Stimulated activated CD4-positive, alpha-beta T cell treated with anti-CD3 and anti-CD28 coated beads, Interleukin-4, amount 100 ng/mL, for 48 hours (primary cell): ENCODE results near the gene TTLL9.

Source experiments
- DNase-seq, 2 donors: peaks; one replicate each; pipeline ENCODE4 v3.0.0-alpha.2; 2020; ENCODE audit warnings: low read depth in 2 of 2

TTLL9 gene

DNA sequence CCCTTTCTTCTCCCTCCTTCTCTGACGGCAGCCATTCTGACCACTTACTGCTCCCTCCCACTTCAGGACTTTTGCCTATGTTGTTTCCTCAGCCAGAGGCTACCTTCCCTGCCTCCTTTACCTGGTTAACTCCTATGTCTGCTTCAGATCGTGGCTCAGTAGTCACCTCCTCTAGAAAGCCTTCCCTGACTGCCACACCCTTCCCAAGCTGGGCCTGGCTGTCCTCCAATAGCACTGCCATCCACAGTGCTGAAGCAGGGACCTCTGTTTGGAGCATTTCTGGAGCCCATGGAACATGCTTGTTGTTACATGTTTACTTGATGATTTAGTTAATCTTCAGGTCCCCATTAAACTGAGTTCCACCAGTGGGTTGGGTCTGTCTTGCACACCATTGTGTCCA lies 111.3 kb downstream of the TTLL9 start:
- no peak for DNase-seq

DNA sequence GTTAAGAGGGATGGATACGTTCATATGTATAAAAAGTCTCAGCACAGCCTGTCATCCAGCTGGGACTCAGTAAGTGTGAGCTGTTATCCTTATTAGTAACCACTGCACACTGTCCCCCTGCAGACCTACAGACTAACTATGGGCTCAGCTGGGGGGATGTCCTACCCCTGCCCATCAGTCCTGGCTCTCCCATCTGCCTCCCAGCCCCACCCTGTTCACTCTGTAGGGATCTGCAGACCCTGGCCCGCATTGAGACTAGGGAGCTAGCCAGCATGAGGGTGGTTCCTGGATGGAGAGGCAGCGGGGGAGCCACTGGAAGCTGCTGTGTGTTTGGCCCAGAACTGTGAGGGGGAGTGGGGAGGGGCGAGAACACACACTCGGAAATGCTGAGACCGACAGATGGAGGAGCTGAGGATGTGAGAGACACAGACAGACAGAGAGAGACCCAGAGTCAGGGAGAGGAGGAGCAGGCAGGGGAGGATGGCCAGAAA lies 114.6 kb downstream of the TTLL9 start:
- DNase-seq, result no peak

DNA sequence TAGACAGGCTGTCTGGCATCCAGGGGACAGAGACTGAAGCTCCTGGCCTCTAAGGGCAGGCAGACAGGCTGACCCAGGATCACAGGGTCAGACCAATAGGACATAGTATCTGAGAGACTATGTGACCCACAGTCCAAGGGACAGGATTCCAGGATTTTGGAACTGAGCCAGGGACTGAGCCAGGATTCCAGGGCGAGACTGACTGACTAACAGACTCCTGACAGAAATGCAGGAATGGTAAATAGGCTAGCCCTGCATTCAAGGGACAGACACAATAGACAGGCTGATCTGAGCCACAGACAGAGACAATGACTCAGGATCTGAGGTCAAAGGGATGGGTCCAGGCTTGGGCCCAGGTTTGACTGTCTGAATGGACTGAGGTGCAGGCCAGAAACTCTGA lies 117.3 kb downstream of the TTLL9 start:
- DNase-seq, result no peak

DNA sequence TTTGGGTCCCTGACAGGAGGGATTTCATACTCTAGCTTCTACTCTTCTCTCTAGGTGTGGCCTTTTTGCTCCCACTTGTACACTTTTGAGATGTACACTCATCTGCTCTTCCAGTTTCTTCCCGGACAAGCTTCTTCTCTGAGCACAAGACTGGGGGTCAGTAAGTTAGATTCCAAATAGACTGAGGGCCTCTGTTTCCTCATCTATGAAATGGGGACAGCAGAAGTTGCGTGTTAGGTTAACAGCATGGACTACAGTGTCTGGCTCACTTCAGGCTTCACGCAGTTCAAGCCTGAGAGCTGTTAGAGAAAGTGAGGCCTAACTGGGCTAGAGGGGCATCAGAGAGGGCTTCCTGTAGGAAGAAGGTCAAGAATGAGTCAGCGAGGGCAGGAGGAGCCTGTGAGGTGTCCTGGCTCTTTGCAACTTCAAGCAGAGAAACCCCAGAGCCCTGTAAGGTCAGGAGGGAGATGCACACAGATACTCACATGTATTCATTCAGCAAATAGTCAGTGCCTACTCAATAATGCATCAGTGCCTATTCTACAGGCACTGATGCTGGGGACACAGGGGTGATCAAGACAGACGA lies 118.1 kb downstream of the TTLL9 start:
- DNase-seq, result no peak

DNA sequence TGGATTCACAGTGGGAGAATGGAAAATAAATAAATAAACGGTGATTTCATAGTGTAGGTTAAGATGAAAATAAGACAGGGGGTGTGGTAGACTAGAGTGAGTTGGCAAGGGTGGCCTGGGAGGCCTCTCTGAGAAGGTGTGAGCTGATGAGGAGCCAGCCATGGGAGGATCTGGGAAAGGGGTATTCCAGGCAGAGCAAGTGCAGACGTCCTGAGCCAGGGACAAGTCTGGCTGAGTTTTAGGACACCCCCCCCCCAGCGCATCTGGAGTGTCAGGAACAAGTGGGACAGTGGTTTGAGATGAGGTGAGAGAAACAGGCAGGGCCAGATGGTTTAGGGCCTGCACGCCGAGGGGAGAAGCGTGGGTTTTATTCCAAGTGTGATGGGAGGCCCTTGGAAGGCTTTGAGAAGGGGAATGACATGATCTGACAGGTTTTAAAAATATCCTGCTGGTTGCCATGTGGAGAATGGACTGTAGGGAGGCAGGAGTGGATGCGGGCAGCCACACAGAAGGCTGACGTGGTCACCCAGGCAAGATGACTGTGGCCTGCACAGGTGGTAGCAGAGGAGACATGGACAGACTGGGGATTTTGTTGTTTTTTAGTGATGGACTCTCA lies 118.7 kb downstream of the TTLL9 start:
- no peak for DNase-seq

DNA sequence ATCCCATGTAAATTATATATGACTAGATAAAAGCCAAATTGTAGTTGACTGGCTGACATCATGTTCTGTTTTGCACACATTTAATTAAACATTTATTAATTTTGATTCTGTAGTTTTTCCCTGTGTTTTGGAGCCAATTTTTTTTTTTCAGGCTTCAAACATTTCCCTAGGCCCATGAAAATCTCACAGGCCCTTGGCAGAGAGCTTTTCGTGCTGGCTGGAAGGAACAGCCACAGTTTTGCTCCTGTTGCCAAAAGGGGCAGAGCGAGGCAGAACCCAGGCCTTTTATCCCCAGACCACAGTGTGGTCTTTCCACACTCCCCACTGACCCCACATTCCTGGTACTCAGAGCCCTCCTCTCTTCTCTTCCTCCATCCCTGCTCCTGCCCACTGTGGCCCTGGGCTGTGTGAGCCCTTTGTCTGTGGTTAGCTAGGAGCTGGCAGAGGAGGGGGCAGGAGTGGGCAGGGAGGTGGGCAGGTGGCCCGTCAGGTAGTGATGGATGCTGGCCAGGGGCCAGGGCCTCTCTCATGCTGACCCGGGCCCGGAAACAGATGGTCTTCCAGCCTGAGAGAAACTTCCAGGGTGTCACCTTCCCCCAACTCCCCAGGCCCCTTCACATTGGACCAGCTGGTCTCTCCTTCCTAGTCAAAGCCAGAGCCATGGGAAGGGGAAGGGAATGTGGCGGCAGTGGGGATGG lies 120.4 kb downstream of the TTLL9 start:
- no peak for DNase-seq

DNA sequence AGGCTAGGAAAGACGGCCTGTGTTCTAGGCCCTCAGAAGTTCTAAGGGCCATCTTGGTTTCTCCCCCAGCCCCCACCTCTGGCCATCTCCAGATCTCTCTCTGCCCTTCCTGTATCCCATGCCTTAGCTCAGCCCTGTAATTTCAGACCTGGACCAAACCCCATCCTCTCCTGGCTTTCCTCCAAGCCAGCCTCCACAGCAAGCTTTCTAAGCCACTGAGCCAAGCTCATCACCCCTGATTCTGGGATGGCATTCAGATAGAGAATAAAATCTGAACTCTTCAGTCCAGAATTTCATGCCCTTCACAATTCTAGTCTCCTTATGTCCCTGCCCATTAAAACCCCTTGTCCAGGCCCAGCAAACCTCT lies 120.9 kb downstream of the TTLL9 start:
- DNase-seq, result no peak

DNA sequence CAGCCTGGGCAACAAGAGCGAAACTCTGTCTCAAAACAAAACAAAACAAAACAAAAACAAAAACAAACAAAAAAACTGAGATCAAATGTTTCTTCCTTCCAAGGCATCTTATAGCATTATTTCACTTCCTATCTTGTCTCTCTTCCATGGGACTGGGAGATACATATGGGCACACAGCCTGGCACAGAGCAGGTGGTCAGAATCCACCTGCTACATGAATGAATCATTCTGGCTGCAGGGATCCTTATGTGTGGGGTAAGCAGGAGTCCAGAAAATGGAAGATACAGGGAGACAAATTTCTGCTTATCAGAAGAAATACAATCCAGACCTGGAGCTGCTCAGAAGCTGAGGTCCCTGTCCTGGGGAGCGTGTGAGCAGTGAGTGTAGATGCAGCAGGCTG lies 121.7 kb downstream of the TTLL9 start:
- DNase-seq, result no peak
